ENCODE measurements around the gene SLC12A9. TPM values are rescaled to one million over a fixed set of nuclear protein-coding genes. Genes with fewer than 3 reads are reported as not detected.

SLC12A9 gene, protein sequence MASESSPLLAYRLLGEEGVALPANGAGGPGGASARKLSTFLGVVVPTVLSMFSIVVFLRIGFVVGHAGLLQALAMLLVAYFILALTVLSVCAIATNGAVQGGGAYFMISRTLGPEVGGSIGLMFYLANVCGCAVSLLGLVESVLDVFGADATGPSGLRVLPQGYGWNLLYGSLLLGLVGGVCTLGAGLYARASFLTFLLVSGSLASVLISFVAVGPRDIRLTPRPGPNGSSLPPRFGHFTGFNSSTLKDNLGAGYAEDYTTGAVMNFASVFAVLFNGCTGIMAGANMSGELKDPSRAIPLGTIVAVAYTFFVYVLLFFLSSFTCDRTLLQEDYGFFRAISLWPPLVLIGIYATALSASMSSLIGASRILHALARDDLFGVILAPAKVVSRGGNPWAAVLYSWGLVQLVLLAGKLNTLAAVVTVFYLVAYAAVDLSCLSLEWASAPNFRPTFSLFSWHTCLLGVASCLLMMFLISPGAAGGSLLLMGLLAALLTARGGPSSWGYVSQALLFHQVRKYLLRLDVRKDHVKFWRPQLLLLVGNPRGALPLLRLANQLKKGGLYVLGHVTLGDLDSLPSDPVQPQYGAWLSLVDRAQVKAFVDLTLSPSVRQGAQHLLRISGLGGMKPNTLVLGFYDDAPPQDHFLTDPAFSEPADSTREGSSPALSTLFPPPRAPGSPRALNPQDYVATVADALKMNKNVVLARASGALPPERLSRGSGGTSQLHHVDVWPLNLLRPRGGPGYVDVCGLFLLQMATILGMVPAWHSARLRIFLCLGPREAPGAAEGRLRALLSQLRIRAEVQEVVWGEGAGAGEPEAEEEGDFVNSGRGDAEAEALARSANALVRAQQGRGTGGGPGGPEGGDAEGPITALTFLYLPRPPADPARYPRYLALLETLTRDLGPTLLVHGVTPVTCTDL
- 1 to 10 TPM; 5.0 to 9.0 TPM for total RNA-seq

DNA sequence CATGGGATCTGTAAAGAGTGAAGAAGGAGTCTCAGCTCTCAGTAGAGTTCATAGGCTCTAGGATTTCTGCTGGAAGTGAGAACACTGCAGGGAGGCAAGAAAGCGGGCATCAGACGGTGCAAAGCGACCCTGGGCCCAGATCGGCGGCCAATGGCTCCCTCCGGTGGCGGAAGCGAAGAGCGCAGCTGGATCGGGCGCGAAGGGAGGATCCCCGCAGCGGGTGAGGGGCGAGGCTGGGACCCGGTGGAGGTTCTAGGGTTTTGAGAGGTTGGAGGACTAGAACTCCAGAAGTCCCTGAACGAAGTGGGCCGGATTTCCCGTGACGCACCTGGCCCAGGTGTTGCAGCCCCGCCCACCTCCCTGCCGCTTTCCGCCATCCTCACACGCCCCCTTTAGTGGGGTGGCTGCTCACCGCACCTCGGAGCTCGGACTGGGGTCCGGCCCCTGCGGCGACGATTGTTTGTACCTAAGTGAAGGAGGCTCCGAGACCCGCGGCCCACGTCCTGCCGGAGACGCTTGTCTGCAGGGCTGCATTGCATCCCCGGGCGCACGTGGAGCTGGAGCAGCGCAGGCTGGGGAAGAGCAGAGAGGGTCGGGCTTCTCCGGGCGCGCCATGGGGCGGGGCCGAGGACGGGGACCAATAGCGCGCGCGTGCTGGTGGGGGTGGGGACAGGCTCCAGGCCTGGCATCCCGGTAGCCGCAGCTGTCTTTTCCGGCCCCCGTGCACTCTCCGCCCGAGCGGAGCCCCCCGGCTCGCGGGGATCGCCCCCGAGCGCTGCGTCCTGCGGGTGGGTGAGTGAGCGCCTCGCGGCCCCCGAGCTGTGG, at the start of gene SLC12A9:
SLC12A9 (plus strand) TSS at position 666 of the 825 bp plus-strand sequence. CDS start 1,485 bp downstream, outside the sequence.
- peak within 1 kb of the TSS; percentile 63 for H3K27ac ChIP-seq
- DNase-seq (ENCODE audit: low spot score), result peak; percentile 88
- TF ChIP-seq, protein P1, sequence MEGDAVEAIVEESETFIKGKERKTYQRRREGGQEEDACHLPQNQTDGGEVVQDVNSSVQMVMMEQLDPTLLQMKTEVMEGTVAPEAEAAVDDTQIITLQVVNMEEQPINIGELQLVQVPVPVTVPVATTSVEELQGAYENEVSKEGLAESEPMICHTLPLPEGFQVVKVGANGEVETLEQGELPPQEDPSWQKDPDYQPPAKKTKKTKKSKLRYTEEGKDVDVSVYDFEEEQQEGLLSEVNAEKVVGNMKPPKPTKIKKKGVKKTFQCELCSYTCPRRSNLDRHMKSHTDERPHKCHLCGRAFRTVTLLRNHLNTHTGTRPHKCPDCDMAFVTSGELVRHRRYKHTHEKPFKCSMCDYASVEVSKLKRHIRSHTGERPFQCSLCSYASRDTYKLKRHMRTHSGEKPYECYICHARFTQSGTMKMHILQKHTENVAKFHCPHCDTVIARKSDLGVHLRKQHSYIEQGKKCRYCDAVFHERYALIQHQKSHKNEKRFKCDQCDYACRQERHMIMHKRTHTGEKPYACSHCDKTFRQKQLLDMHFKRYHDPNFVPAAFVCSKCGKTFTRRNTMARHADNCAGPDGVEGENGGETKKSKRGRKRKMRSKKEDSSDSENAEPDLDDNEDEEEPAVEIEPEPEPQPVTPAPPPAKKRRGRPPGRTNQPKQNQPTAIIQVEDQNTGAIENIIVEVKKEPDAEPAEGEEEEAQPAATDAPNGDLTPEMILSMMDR (IDR thresholded peaks at IDR 0.05), result peak; percentile 89 to 93

DNA sequence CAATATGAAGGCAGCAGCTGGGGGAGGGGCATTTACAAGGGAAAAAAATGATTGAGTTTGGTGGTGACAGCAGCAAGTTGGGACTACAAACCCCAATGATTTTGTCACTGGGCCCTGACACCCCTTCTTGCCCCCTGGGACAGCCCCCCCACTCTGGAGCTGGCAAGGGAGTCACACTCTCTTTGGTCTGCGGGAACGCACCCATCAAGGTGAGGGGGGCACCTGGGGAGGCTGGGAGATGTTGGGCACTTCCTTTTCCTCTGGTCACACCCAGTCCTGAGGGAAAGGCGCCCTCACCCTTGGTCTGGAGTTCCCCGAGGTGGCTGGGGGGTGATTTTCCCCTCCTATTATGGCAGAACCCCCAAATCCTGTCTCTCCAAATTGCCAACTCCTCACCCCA, 49.6 kb upstream of the SLC12A9 start:
- H3K4me3 ChIP-seq, result peak overlapping the region in 1 of 2 donors; percentile 10
- peaks cover 38% of the 10 kb centered on the region for H3K36me3 ChIP-seq
- DNase-seq (ENCODE audit: low spot score), result no peak
- H3K9me3 ChIP-seq, result no peaks in the 10 kb centered on the region
- peaks cover 0 to 49% of the 10 kb centered on the region in 2 donors for H3K4me1 ChIP-seq
- TF ChIP-seq, protein P1 (IDR thresholded peaks at IDR 0.05), result no peak
- peak overlapping the region; percentile 54 to 55 for H3K27ac ChIP-seq
- H3K27me3 ChIP-seq, result no peaks in the 10 kb centered on the region

More for the DNA sequence above, at the start of gene SLC12A9:
- Histone ChIP-seq H3K4me1 (peaks cover 0 to 16% of the 10 kb centered on the region in 2 donors), H3K36me3 (no peaks in the 10 kb centered on the region), H3K4me3 (peak within 1 kb of the TSS; percentile 54 to 76), H3K27me3 (no peaks in the 10 kb centered on the region), H3K9me3 (no peaks in the 10 kb centered on the region)

DNA sequence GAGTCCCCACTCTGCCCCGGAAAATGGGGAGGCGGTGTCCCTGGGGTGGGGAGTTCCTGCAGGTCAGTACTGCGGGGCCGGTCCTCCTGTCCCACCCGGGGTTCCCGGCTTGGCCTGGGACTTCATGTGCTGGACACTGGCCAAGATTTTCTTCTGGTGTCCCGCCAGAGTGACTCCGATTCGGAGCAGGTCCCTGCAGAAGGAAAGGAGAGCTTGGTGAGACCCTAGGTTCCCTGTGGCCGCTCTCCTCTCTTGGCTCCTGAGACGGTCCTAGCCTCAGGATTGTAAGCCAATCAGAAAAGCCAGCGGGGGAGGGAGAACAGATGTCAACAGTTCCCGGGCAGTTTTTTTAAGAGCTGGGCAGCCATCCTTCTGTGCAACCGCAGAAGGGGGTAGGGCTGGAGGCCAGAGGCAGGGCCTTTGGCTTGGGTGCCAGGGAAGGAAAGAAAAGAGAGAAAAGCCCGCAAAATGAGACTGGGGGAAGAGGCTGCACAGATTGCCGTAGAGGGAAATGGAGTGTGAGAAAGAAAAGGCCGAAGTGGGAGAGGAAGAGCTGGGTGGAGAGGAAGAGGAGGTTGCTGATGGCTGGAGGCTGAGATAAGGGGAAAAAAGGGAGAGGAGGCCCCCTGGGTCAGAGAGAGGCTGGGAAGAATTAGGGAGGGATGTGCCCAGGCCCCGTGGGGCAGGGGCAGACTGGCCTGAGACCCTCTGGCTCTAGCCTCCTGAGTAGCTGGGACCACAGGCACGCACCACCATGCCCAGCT, 48.9 kb upstream of the SLC12A9 start:
- Histone ChIP-seq H3K4me3 (peak overlapping the region in 1 of 2 donors; percentile 10), H3K4me1 (peaks cover 0 to 49% of the 10 kb centered on the region in 2 donors)

DNA sequence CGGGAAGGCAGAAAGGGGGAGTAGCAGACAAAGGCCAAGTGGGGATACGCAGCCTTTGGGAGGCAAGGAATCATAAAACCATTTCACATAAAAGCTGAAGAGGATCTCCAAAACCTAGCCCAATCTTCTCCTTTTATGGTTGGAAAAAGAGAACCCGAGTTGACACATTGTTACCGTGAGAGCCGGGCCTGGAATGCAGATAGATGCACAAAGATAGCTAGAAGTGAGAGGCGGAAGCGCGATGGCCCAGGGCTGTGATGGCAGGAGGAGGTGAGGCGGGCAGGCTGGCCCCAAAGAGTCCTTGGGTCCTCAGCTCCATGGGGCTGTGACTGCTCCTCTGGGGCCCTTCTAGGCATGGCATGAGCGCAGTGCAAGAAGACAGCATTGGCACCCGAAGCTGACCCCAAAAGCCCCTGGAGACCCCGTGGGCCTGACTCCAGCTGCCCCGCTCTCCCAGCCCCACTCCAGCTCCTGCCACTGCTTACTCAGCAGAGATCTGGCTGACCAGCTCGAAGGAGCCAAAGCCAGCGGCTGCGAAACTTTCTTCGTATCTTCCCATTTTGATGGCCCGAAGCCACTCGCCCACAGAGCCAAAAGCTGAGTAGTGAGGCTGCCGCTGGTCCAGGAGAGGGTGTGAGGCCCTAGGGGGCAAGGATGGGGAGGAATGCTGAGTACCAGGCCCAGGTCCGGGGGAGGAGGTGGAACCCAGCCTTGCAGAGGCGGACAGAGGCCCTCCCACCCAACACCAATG, 47.7 kb upstream of the SLC12A9 start:
- TF ChIP-seq, protein P1 (IDR thresholded peaks at IDR 0.05), result no peak
- H3K27me3 ChIP-seq, result no peaks in the 10 kb centered on the region
- no peak for DNase-seq (ENCODE audit: low spot score)
- no peaks in the 10 kb centered on the region for H3K9me3 ChIP-seq
- peaks cover 54% of the 10 kb centered on the region for H3K36me3 ChIP-seq
- no peak overlapping the region for H3K27ac ChIP-seq
- H3K4me1 ChIP-seq, result peaks cover 0 to 43% of the 10 kb centered on the region in 2 donors
- H3K4me3 ChIP-seq, result no peak overlapping the region

More for the DNA sequence above, 48.9 kb upstream of the SLC12A9 start:
- DNase-seq (ENCODE audit: low spot score), result peak; percentile 84
- Histone ChIP-seq H3K36me3 (peaks cover 43% of the 10 kb centered on the region), H3K27me3 (no peaks in the 10 kb centered on the region), H3K27ac (peak overlapping the region; percentile 54 to 55), H3K9me3 (no peaks in the 10 kb centered on the region)
- TF ChIP-seq, protein P1 (IDR thresholded peaks at IDR 0.05), result no peak

All from right atrium auricular region (tissue), 2 donors.